SH-SY5Y (cell line): ENCODE measurements around the gene CPS1.

Experiments
- GATA2 ChIP-seq: IDR thresholded peaks from 2 replicates; pipeline ENCODE4 v1.6.1; 2011; ENCODE audit warnings: mild to moderate bottlenecking, low read depth, low read length
- GATA3 ChIP-seq: IDR thresholded peaks from 2 replicates; pipeline ENCODE4 v1.6.1; 2011; ENCODE audit warnings: low read depth, mild to moderate bottlenecking, low read length, moderate library complexity

- TF ChIP-seq GATA3 (no peak), GATA2 (no peak)
These were observed 130.0 kb downstream of the CPS1 start for GRCh38 chr2:210686401-210686800.
